Testis (tissue), 3 donors: Measurements from ENCODE around the gene UBXN6. TPM values are rescaled to one million over a fixed set of nuclear protein-coding genes. Genes with fewer than 3 reads are reported as not detected.

ENCODE experiments used
- DNase-seq: peaks from one replicate; pipeline ENCODE4 v3.0.0-alpha.2; 2019
- H3K27ac ChIP-seq, 2 donors: fragments of 200-600 bp; sonication (generic); one replicate each; pipeline ENCODE4 v1.5.1; 2019
- H3K27me3 ChIP-seq: fragments of 200-600 bp; sonication (generic); one replicate; pipeline ENCODE4 v1.5.1; 2019
- H3K36me3 ChIP-seq: fragments of 200-600 bp; sonication (generic); one replicate; pipeline ENCODE4 v1.5.1; 2017; ENCODE audit warnings: low read depth; ENCODE audit errors: missing control alignments
- H3K4me1 ChIP-seq: fragments of 200-600 bp; sonication (generic); one replicate; pipeline ENCODE4 v1.5.1; 2019
- H3K4me3 ChIP-seq, 2 donors: fragments of 200-600 bp; sonication (generic); one replicate each; pipeline ENCODE4 v1.5.1; 2017 to 2019
- H3K9me3 ChIP-seq: fragments of 200-600 bp; sonication (generic); one replicate; pipeline ENCODE4 v1.5.1; 2017
- POLR2A ChIP-seq: fragments of 450-650 bp; IDR thresholded peaks from one replicate; pipeline ENCODE4 v1.6.1; 2017; ENCODE audit warnings: antibody characterized with exemption, mild to moderate bottlenecking, moderate library complexity
- WGBS, 2 donors: methylation state at CpG; one replicate each; pipeline ENCODE4 v1.1.5; 2018; 5-methylcytosine and 5-hydroxymethylcytosine counted together
- intact Hi-C: fragments of 100-400 bp; cut with DNase I; formaldehyde crosslinking; loops from one replicate; pipeline ENCODE4 v1.15.1; 2023; ENCODE audit warnings: low total_unique reads
- polyA plus RNA-seq: library from polyadenylated mRNA; stranded (reverse); fragments of 350-450 nt; fragmentation: Illumina TruSeq; extraction: RNeasy Lipid Tissue Mini Kit (QIAGEN cat#74804); gene quantifications from one replicate; pipeline ENCODE4 v1.2.3, GENCODE V29; 2014; ENCODE audit warnings: low read depth, low replicate concordance; ENCODE audit not compliant: insufficient read depth
- total RNA-seq, 2 donors: library from RNA; depleted of rRNA; stranded (reverse); fragments of >200 nt; gene quantifications; one replicate each; pipeline ENCODE4 v1.2.3, GENCODE V29; 2016
- TF ChIP-seq, protein P1 (sequence below), 3 experiments: fragments of 450-650 bp in 2 of 3; fragments of 200-600 bp in 1 of 3; sonication (generic) in 1 of 3; IDR thresholded peaks; one replicate each; pipeline ENCODE4 v1.5.1; 2016 to 2019; ENCODE audit warnings: antibody characterized with exemption in 3 of 3, mild to moderate bottlenecking in 2 of 3, moderate library complexity in 1 of 3

UBXN6 gene
- total and polyA plus RNA-seq, 3 donors from 2014 or later: 293 to 336 (median 319) TPM

GRCh38 chr19:4405977-4406376, 51.6 kb downstream of the UBXN6 start:
- 81 to 84% methylated on average over 8 of the region's 8 CpGs for whole genome bisulfite sequencing, 2 donors
- Histone ChIP-seq H3K36me3 (no peaks in the 10 kb centered on the region), H3K9me3 (no peaks in the 10 kb centered on the region), H3K27me3 (no peaks in the 10 kb centered on the region), H3K4me3 (no peak overlapping the region), H3K27ac (no peak overlapping the region), H3K4me1 (peaks cover 12% of the 10 kb centered on the region)
- TF ChIP-seq, protein P1, sequence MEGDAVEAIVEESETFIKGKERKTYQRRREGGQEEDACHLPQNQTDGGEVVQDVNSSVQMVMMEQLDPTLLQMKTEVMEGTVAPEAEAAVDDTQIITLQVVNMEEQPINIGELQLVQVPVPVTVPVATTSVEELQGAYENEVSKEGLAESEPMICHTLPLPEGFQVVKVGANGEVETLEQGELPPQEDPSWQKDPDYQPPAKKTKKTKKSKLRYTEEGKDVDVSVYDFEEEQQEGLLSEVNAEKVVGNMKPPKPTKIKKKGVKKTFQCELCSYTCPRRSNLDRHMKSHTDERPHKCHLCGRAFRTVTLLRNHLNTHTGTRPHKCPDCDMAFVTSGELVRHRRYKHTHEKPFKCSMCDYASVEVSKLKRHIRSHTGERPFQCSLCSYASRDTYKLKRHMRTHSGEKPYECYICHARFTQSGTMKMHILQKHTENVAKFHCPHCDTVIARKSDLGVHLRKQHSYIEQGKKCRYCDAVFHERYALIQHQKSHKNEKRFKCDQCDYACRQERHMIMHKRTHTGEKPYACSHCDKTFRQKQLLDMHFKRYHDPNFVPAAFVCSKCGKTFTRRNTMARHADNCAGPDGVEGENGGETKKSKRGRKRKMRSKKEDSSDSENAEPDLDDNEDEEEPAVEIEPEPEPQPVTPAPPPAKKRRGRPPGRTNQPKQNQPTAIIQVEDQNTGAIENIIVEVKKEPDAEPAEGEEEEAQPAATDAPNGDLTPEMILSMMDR (IDR thresholded peaks at IDR 0.05): no peak
- TF ChIP-seq POLR2A: no peak
- intact Hi-C loops: loop anchor here (10.0 kb wide), 1 partner anchor 49 kb away; the partner anchor contains the start of gene UBXN6
- no peak for DNase-seq

DNA sequence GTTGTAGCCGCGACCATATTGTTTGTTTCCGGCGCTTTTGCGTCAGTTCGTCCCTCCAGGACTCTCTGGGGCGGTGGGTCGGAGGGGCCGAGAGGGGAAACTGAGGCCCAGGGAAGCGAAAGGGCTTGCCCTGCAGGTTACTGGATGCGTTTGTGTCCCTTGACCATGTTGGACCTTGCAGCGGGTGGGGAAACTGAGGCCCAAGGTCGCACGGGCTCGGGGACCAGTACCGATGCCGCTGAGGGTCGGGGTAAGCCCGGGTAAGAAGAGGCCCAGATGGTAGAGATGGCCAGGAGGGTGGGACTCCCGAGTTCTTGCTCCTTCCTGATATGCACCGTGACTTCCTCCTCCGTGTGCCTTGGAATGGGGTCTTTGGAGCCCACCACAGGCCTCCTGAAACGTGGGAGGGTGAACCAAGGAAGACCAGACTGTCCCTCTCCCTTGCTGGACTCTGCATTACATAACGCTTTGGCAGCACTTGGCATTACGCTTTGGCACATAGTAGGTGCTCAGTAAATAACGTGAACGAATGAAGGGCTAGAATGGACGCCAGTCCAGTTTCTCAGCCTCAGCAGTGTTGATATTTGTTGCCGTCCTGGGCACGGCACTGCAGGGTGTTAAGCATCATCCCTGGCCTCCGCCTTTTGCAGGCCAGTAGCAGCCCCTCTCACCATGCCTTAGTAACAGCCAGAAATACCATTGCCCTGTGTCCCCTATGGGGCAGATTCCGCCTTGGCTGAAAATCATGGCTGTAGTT, 54.4 kb downstream of the UBXN6 start:
- no peaks in the 10 kb centered on the region for H3K36me3 ChIP-seq
- peak overlapping the region; percentile 16 to 75 for H3K27ac ChIP-seq
- intact Hi-C loops: loop anchor here (10.0 kb wide), 1 partner anchor 52 kb away; the partner anchor contains the start of gene UBXN6
- 9% methylated on average over 29 to 32 of the region's 32 CpGs for WGBS, 2 donors
- peak overlapping the region; percentile 69 to 81 for H3K4me3 ChIP-seq
- TF ChIP-seq POLR2A: no peak
- TF ChIP-seq, protein P1 (IDR thresholded peaks at IDR 0.05): no peak
- peaks cover 22% of the 10 kb centered on the region for H3K4me1 ChIP-seq
- no peaks in the 10 kb centered on the region for H3K9me3 ChIP-seq
- no peak for DNase-seq
- H3K27me3 ChIP-seq: no peaks in the 10 kb centered on the region

- no peaks in the 10 kb centered on the region for H3K36me3 ChIP-seq
- 0 to 2% methylated on average over 13 to 31 of the region's 84 CpGs for WGBS, 2 donors
- H3K27me3 ChIP-seq: no peaks in the 10 kb centered on the region
- intact Hi-C loops: loop anchor here (10.0 kb wide), 1 partner anchor 52 kb away; the partner anchor contains the start of gene UBXN6
- peaks cover 25% of the 10 kb centered on the region for H3K4me1 ChIP-seq
- no peaks in the 10 kb centered on the region for H3K9me3 ChIP-seq
- peak within 1 kb of the TSS; percentile 69 to 81 for H3K4me3 ChIP-seq
- peak within 1 kb of the TSS; percentile 73 to 90 for H3K27ac ChIP-seq
- TF ChIP-seq, protein P1 (IDR thresholded peaks at IDR 0.05): no peak
- TF ChIP-seq POLR2A: peak; percentile 66
- peak; percentile 100 for DNase-seq
Observed at GRCh38 chr19:4402171-4403004, 55.2 kb downstream of the UBXN6 start, which contains the start of gene CHAF1A. Gene CHAF1A (plus strand): TSS chr19:4402640. CDS start chr19:4402763, 123 bp downstream.

- 1% methylated on average over 8 of the region's 8 CpGs for WGBS, 2 donors
- TF ChIP-seq POLR2A: no peak
- TF ChIP-seq, protein P1 (IDR thresholded peaks at IDR 0.05): peak in 1 of 3 experiments; percentile 6
- no peak for DNase-seq
- Histone ChIP-seq H3K4me1 (peaks cover 31% of the 10 kb centered on the region), H3K36me3 (no peaks in the 10 kb centered on the region), H3K27me3 (no peaks in the 10 kb centered on the region), H3K27ac (peak overlapping the region; percentile 73 to 90), H3K4me3 (peak overlapping the region; percentile 32 to 81), H3K9me3 (no peaks in the 10 kb centered on the region)
- intact Hi-C loops: loop anchor here (10.0 kb wide), 1 partner anchor 53 kb away; the partner anchor contains the start of gene UBXN6
Observed at GRCh38 chr19:4401769-4402170, 55.8 kb downstream of the UBXN6 start.
